ACC112 (cell line): ENCODE data around the gene GLIS1.

Experiments used
- H2AFZ ChIP-seq: fragments of 200-600 bp; sonication (generic); one replicate; pipeline ENCODE4 v1.6.0; 2017; ENCODE audit warnings: antibody characterized with exemption, low read length; ENCODE audit not compliant: unreplicated experiment
- H3K27ac ChIP-seq: fragments of 200-600 bp; sonication (generic); 2 replicates; pipeline ENCODE4 v1.5.1; 2014; ENCODE audit warnings: low read depth, mild to moderate bottlenecking, antibody characterized with exemption, low read length, moderate library complexity
- H3K27me3 ChIP-seq: fragments of 200-600 bp; sonication (generic); 2 replicates; pipeline ENCODE4 v1.6.1; 2014; ENCODE audit warnings: mild to moderate bottlenecking, antibody characterized with exemption, low read length, moderate library complexity, mixed read lengths; ENCODE audit not compliant: insufficient read depth
- H3K36me3 ChIP-seq: fragments of 200-600 bp; sonication (generic); 2 replicates; pipeline ENCODE4 v1.6.1; 2016; ENCODE audit warnings: mild to moderate bottlenecking, antibody characterized with exemption, low read length, moderate library complexity, mixed read lengths; ENCODE audit not compliant: insufficient read depth
- H3K4me1 ChIP-seq: fragments of 200-600 bp; sonication (generic); one replicate; pipeline ENCODE4 v1.6.1; 2016; ENCODE audit warnings: low read length, mixed read lengths; ENCODE audit not compliant: insufficient read depth, unreplicated experiment, control insufficient read depth
- H3K4me3 ChIP-seq: fragments of 200-600 bp; sonication (generic); 2 replicates; pipeline ENCODE4 v1.5.1; 2014; ENCODE audit warnings: mild to moderate bottlenecking, low read depth, low read length
- H3K79me2 ChIP-seq: fragments of 200-600 bp; sonication (generic); one replicate; pipeline ENCODE4 v1.6.0; 2016; ENCODE audit warnings: low read length; ENCODE audit not compliant: control insufficient read depth, unreplicated experiment, insufficient read depth

GLIS1 gene

DNA sequence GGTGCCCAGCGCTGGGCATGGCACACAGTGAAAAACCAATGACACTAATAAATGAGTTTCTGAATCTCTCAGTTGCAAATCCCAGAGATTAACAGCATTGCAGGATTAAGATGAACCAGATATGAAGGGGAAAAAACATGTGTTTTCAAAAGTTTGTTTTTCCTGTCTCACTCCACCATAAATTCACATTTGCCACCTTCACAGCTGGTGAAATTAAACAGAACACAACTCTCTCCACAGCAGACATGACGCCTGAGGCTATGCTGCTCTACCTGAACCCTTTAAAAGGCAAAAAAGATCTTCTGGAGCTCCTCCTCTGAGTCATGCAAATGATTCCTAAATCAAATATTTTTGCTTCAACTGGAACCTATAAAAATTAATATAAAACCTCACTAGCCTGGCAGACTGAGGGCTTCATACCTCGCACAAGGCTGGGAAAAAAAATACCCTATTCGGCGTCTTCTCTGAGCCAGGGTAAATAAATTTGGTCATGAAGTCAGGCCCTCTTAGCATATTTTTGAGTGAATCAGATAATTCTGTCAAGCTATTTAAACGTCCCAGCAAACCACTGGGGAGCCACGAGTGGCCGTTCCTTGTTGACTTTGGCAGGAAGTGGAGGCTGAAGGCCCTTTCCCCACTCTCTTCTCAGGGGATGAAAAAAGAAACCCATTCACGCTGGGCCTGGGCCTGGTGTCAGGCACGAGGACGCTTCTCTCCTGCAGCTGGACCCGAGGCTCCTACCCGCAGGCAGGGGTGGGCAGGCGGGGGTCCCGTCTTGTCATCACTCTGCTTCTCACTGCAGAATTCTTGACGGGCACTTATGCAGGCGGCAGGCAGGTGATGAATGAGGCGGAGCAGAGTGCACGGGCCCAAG is 226.8 kb downstream of the GLIS1 start:
- Histone ChIP-seq H3K36me3 (no peaks in the 10 kb centered on the region), H2AFZ (no peak overlapping the region), H3K4me3 (no peak overlapping the region), H3K4me1 (peaks cover 19% of the 10 kb centered on the region), H3K27me3 (no peaks in the 10 kb centered on the region), H3K27ac (no peak overlapping the region), H3K79me2 (no peaks in the 10 kb centered on the region)

- Histone ChIP-seq H3K4me3 (no peak overlapping the region), H3K27me3 (no peaks in the 10 kb centered on the region), H3K36me3 (no peaks in the 10 kb centered on the region), H3K4me1 (peaks cover 19% of the 10 kb centered on the region), H3K79me2 (no peaks in the 10 kb centered on the region), H2AFZ (no peak overlapping the region), H3K27ac (no peak overlapping the region)
Observed at GRCh38 chr1:53511323-53511932, 227.5 kb downstream of the GLIS1 start.

GRCh38 chr1:53510215-53510614 is 228.7 kb downstream of the GLIS1 start:
- Histone ChIP-seq H3K27ac (no peak overlapping the region), H3K79me2 (no peaks in the 10 kb centered on the region), H3K27me3 (no peaks in the 10 kb centered on the region), H3K4me3 (no peak overlapping the region), H2AFZ (no peak overlapping the region), H3K4me1 (peaks cover 19% of the 10 kb centered on the region), H3K36me3 (no peaks in the 10 kb centered on the region)

GRCh38 chr1:53509775-53510174 is 229.2 kb downstream of the GLIS1 start:
- Histone ChIP-seq H3K27ac (no peak overlapping the region), H3K4me1 (peaks cover 19% of the 10 kb centered on the region), H3K4me3 (no peak overlapping the region), H3K27me3 (no peaks in the 10 kb centered on the region), H2AFZ (no peak overlapping the region), H3K36me3 (no peaks in the 10 kb centered on the region), H3K79me2 (no peaks in the 10 kb centered on the region)

- Histone ChIP-seq H2AFZ (no peak overlapping the region), H3K27ac (no peak overlapping the region), H3K36me3 (no peaks in the 10 kb centered on the region), H3K27me3 (no peaks in the 10 kb centered on the region), H3K4me1 (peaks cover 19% of the 10 kb centered on the region), H3K79me2 (no peaks in the 10 kb centered on the region), H3K4me3 (no peak overlapping the region)
Observed at GRCh38 chr1:53508991-53509666, 229.8 kb downstream of the GLIS1 start.

DNA sequence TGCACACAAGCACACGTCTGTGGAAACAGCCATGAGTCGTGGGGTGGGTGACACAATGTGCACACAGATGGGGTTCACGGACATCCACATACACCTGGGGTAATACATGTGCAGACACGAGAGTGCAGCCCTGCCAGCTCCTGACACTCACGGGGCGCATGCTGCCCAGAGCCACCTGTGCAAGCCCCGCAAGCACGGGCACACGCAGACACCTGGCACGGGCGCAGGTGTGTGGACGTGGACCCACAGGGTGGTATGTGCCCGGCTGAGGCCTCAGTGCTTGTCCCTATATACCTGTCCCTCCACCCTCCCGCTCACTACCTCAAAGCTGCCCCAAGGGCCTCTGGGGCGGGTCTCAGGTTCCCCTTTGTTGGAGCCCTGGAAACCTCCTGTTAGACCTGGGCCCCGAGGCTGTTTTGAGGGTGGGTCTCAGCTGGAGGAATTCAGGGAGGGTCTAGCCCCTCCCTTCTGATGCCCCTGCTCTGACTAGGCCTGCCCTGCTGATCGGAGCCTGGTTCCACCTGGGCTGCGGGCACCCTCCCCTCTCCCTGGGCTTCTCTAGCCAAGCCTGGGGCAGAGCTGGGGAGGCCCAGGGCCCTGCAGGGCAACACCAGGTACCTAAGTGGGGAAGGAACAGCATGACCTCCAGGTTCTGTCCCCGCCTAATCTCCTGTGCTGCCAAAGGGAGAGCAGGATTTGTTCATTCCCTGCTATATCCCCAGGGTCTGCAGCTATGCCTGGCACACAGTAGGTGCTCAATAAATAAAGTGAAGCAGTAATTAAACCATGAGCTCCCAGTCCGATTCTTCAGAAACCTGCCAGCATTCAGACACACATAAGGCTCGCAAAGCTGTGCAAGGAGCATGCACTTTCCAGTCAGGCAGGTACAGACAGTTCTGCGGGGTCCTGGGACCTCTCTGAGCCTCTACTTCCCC is 230.6 kb downstream of the GLIS1 start:
- Histone ChIP-seq H3K4me1 (peaks cover 19% of the 10 kb centered on the region), H3K4me3 (no peak overlapping the region)

GRCh38 chr1:53507116-53507820 is 231.7 kb downstream of the GLIS1 start:
- no peaks in the 10 kb centered on the region for H3K27me3 ChIP-seq
- H2AFZ ChIP-seq, result no peak overlapping the region
- no peak overlapping the region for H3K27ac ChIP-seq
- no peaks in the 10 kb centered on the region for H3K36me3 ChIP-seq
- H3K4me1 ChIP-seq, result peaks cover 9% of the 10 kb centered on the region
- H3K79me2 ChIP-seq, result no peaks in the 10 kb centered on the region
- no peak overlapping the region for H3K4me3 ChIP-seq

More for the DNA sequence above, 230.6 kb downstream of the GLIS1 start:
- Histone ChIP-seq H3K27ac (no peak overlapping the region), H3K79me2 (no peaks in the 10 kb centered on the region), H3K36me3 (no peaks in the 10 kb centered on the region), H2AFZ (no peak overlapping the region), H3K27me3 (no peaks in the 10 kb centered on the region)

- Histone ChIP-seq H3K36me3 (no peaks in the 10 kb centered on the region), H3K4me1 (peaks cover under 1% of the 10 kb centered on the region), H3K79me2 (no peaks in the 10 kb centered on the region), H2AFZ (no peak overlapping the region), H3K27ac (no peak overlapping the region), H3K27me3 (0 out of 2 replicates have a peak, but pooled peaks cover 2% of the 10 kb centered on the region), H3K4me3 (no peak overlapping the region)
Observed at GRCh38 chr1:53506355-53507050, 232.5 kb downstream of the GLIS1 start.

DNA sequence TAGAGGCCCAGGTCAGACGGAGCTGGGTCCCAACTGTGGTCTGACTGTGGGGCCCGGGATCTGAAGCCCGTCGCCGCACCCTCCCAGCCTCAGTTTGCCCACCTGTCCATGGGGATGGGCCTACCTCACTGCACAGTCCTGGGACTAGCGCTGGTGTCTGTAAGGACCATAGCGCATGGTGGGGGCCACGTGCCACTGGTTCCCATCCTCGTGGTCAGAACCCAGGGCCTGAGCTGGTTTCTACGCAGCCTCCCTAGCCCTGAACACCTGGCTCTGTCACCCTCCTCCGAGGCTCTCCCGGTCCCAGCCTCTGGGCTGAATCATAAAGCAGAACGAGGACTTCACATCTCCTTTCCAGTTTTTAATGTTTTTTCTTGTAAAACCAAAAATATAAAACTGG is 233.1 kb downstream of the GLIS1 start:
- Histone ChIP-seq H3K27ac (no peak overlapping the region), H2AFZ (no peak overlapping the region), H3K36me3 (no peaks in the 10 kb centered on the region), H3K27me3 (0 out of 2 replicates have a peak, but pooled peaks cover 4% of the 10 kb centered on the region), H3K4me3 (no peak overlapping the region), H3K4me1 (no peaks in the 10 kb centered on the region), H3K79me2 (no peaks in the 10 kb centered on the region)
